CD4-positive, alpha-beta T cell (primary cell): ENCODE measurements around the gene SOX8. TPM values are rescaled to one million over a fixed set of nuclear protein-coding genes. Genes with fewer than 3 reads are reported as not detected.
"Not testable (repeated sequence)": the region's sequence is repeated elsewhere in the genome, so short reads cannot be mapped to it uniquely, and the experiment has no call there.

Experiments
- ATAC-seq: fragments of 200-7000 bp; cut with Tn5 transposase; one replicate; pipeline ENCODE4 v1.10.0; 2022; ENCODE audit warnings: mild to moderate bottlenecking; ENCODE audit not compliant: poor library complexity
- CTCF ChIA-PET: fragments of 350-600 bp; sonication (Branson Sonifier 250); formaldehyde crosslinking; loops from one replicate; lab custom pipeline; 2021; ENCODE audit warnings: antibody characterized with exemption, inconsistent platforms; lab: Charles Lee
- POLR2A ChIA-PET: fragments of 350-600 bp; sonication (Branson Sonifier 250); formaldehyde crosslinking; loops from one replicate; lab custom pipeline; 2021; ENCODE audit warnings: antibody characterized with exemption, inconsistent platforms; lab: Charles Lee
- DNase-seq, 14 experiments: peaks; one replicate each; pipeline ENCODE4 v3.0.0-alpha.2; 2013 to 2020; ENCODE audit warnings: mixed read lengths in 2 of 14
- H3K27ac ChIP-seq, 2 donors: one replicate each; pipeline versions ENCODE4 v1.5.1 to v1.7.0; 2013; ENCODE audit warnings: low read length in 2 of 2, low read depth in 1 of 2, mild to moderate bottlenecking in 1 of 2
- H3K27me3 ChIP-seq, 2 experiments: 1 replicate in 1 of 2; 2 replicates in 1 of 2; pipeline versions ENCODE4 v1.6.1 to v1.7.0; 2013; ENCODE audit warnings: low read length in 2 of 2, control low read depth in 1 of 2, mild to moderate bottlenecking in 1 of 2, moderate library complexity in 1 of 2; ENCODE audit not compliant: insufficient read depth in 2 of 2, control insufficient read depth in 1 of 2
- H3K36me3 ChIP-seq: one replicate; pipeline ENCODE4 v1.6.1; 2013; ENCODE audit warnings: low read length, control low read depth; ENCODE audit not compliant: insufficient read depth
- H3K4me1 ChIP-seq: one replicate; pipeline ENCODE4 v1.6.1; 2013; ENCODE audit warnings: low read length, control low read depth; ENCODE audit not compliant: insufficient read depth
- H3K4me3 ChIP-seq: one replicate; pipeline ENCODE4 v1.5.1; 2013; ENCODE audit warnings: mild to moderate bottlenecking, low read length, moderate library complexity
- H3K9me3 ChIP-seq, 2 experiments: 1 replicate in 1 of 2; 2 replicates in 1 of 2; pipeline versions ENCODE4 v1.6.1 to v1.7.0; 2013; ENCODE audit warnings: low read length in 2 of 2, mild to moderate bottlenecking in 2 of 2, control low read depth in 1 of 2, moderate library complexity in 1 of 2; ENCODE audit not compliant: control insufficient read depth in 1 of 2, insufficient read depth in 1 of 2
- H3K27ac Mint-ChIP-seq: one replicate; pipeline ENCODE4 v1.8.0; 2020; ENCODE audit warnings: mixed read lengths
- H3K27me3 Mint-ChIP-seq: one replicate; pipeline ENCODE4 v1.8.0; 2021; ENCODE audit warnings: mixed read lengths
- H3K36me3 Mint-ChIP-seq: one replicate; pipeline ENCODE4 v1.8.0; 2021; ENCODE audit warnings: low read depth, mixed read lengths
- H3K4me1 Mint-ChIP-seq: one replicate; pipeline ENCODE4 v1.8.0; 2021; ENCODE audit warnings: low read depth, mixed read lengths
- H3K4me3 Mint-ChIP-seq: one replicate; pipeline ENCODE4 v1.8.0; 2020; ENCODE audit warnings: mild to moderate bottlenecking, mixed read lengths
- H3K9me3 Mint-ChIP-seq: one replicate; pipeline ENCODE4 v1.8.0; 2020; ENCODE audit warnings: mixed read lengths
- intact Hi-C, 2 experiments: fragments of 100-400 bp; cut with DNase I in 1 of 2; cut with micrococcal nuclease in 1 of 2; formaldehyde crosslinking; loops; one replicate each; pipeline versions ENCODE4 v1.15.1 to v1.9.0; 2023 to 2025; cut with DNase I, micrococcal nuclease
- total RNA-seq, 174 experiments: library from RNA in 2 of 174; stranded (reverse) in 2 of 174; gene quantifications; one replicate each; pipeline ENCODE4 v1.2.3 and lab custom pipeline; 2021 to 2026
- TF ChIP-seq, protein P1 (sequence below): fragments of 200-600 bp; IDR thresholded peaks from one replicate; pipeline ENCODE4 v1.8.0; 2022; ENCODE audit warnings: antibody characterized with exemption, mild to moderate bottlenecking

Gene SOX8
- total RNA-seq, 2 experiments from 2014 or later = 1.4 to 2.3 TPM

DNA sequence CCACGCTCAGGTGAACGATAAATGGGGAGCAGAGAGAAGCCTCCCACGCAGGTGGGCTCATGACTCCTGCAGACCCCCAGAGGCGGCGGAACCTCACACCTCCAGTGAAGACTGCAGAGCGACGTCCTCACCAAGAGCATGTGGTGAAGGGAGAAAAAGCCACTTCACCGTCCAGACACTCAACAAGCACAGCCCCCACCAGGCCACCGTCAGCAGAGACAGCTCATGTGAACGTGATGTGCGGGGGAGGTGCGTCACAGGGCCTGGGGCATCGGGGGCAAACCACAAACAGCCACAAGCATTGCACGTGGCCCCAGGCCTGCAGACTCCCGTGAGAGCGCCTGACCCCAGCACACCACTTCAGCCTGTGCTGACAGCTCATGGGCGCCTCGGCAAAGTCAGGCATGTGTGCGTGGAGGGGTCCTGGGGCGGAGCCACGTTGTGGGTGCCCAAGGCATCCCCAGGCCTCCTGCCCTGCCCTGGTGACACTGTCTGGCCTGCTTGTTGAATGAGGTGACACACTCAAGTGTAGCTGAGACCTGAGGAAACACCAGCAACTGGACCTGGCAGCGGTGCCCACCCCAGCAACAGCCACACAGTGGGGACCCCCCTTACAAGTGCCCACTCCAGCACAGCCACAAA is 29.8 kb upstream of the SOX8 start:
- H3K9me3 Mint-ChIP-seq = no peaks in the 10 kb centered on the region
- Histone ChIP-seq H3K27ac (no peak overlapping the region), H3K9me3 (no peaks in the 10 kb centered on the region), H3K4me1 (peaks cover 3% of the 10 kb centered on the region), H3K4me3 (no peak overlapping the region), H3K27me3 (no peaks in the 10 kb centered on the region), H3K36me3 (peaks cover 26% of the 10 kb centered on the region)
- H3K27ac Mint-ChIP-seq = no peak overlapping the region
- H3K36me3 Mint-ChIP-seq = peaks cover 13% of the 10 kb centered on the region
- intact Hi-C loops = no loop called here
- POLR2A ChIA-PET = no interaction called here
- CTCF ChIA-PET = no interaction called here
- H3K4me3 Mint-ChIP-seq = no peak overlapping the region
- DNase-seq = no peak
- H3K27me3 Mint-ChIP-seq = no peaks in the 10 kb centered on the region
- peaks cover 10% of the 10 kb centered on the region for H3K4me1 Mint-ChIP-seq
- TF ChIP-seq, protein P1, sequence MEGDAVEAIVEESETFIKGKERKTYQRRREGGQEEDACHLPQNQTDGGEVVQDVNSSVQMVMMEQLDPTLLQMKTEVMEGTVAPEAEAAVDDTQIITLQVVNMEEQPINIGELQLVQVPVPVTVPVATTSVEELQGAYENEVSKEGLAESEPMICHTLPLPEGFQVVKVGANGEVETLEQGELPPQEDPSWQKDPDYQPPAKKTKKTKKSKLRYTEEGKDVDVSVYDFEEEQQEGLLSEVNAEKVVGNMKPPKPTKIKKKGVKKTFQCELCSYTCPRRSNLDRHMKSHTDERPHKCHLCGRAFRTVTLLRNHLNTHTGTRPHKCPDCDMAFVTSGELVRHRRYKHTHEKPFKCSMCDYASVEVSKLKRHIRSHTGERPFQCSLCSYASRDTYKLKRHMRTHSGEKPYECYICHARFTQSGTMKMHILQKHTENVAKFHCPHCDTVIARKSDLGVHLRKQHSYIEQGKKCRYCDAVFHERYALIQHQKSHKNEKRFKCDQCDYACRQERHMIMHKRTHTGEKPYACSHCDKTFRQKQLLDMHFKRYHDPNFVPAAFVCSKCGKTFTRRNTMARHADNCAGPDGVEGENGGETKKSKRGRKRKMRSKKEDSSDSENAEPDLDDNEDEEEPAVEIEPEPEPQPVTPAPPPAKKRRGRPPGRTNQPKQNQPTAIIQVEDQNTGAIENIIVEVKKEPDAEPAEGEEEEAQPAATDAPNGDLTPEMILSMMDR = no peak
- no peak for ATAC-seq

DNA sequence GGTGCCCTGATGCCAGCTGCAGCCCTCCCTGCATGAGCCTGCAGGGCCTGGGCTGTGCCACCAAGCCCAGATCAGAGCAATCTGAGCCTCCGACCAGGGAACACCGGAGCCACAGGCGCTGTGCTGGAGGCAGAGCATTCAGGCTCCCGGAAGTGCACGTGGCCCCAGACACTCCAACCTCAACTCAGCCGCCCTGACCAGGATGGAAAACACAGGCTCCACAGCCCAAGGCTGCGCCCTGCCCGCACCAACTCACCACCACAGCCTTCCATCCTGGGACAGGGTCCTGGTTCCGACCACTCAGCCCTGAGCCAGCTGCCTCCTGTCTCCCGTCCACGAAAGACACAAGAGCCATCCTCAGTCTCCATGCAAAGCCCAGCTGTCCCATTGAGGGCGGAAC is 29.2 kb upstream of the SOX8 start:
- no peak for ATAC-seq
- Mint-ChIP-seq H3K27me3 (no peaks in the 10 kb centered on the region), H3K4me3 (no peak overlapping the region), H3K9me3 (no peaks in the 10 kb centered on the region), H3K27ac (no peak overlapping the region), H3K36me3 (peaks cover 11% of the 10 kb centered on the region), H3K4me1 (peaks cover 13% of the 10 kb centered on the region)
- TF ChIP-seq, protein P1 = no peak
- Histone ChIP-seq H3K36me3 (peaks cover 21% of the 10 kb centered on the region), H3K27me3 (no peaks in the 10 kb centered on the region), H3K9me3 (no peaks in the 10 kb centered on the region), H3K27ac (no peak overlapping the region), H3K4me1 (peaks cover 3% of the 10 kb centered on the region), H3K4me3 (no peak overlapping the region)
- intact Hi-C loops = no loop called here
- ChIA-PET CTCF (no interaction called here), POLR2A (no interaction called here)
- no peak for DNase-seq

DNA sequence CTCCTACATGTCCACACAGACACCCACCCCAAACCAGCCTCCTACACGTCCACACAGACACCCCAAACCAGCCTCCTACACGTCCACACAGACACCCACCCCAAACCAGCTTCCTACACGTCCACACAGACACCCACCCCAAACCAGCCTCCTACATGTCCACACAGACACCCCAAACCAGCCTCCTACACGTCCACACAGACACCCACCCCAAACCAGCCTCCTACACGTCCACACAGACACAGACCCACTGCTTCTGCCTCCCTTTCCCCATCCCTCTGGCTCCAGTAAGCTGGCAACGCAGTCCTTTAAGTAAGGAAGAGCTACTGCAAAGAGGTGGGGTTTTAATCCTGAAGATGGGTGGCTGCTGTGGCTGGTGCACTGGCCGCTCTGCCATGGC is 27.8 kb upstream of the SOX8 start:
- H3K4me1 Mint-ChIP-seq = peaks cover 15% of the 10 kb centered on the region
- H3K9me3 ChIP-seq, H3K27me3 ChIP-seq, H3K4me1 ChIP-seq, ATAC-seq, H3K27ac Mint-ChIP-seq, H3K9me3 Mint-ChIP-seq, H3K27me3 Mint-ChIP-seq, H3K4me3 Mint-ChIP-seq, intact Hi-C loops, H3K27ac ChIP-seq, POLR2A ChIA-PET, H3K4me3 ChIP-seq, CTCF ChIA-PET: not testable (repeated sequence)
- peak in 1 of 14 experiments; percentile 45 for DNase-seq
- H3K36me3 Mint-ChIP-seq = peaks cover 11% of the 10 kb centered on the region
- H3K36me3 ChIP-seq = peaks cover 19% of the 10 kb centered on the region

DNA sequence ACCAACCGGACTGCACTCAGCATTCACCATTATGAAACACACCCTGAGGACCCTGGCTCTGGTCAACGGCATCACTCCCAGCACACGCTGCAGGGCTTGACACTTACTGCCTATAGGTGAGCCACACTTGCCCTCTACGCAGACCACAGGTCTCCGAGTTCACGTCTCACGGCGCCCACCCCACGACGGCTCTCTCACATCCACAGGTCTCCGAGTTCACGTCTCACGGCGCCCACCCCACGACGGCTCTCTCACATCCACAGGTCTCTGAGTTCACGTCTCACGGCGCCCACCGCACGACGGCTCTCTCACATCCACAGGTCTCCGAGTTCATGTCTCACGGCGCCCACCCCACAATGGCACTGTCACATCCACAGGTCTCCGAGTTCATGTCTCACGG is 25.8 kb upstream of the SOX8 start:
- H3K4me3 ChIP-seq, H3K4me3 Mint-ChIP-seq, DNase-seq, H3K9me3 Mint-ChIP-seq, intact Hi-C loops, H3K27ac Mint-ChIP-seq, POLR2A ChIA-PET, CTCF ChIA-PET, H3K27me3 Mint-ChIP-seq, H3K27me3 ChIP-seq, H3K27ac ChIP-seq, H3K9me3 ChIP-seq, ATAC-seq, H3K4me1 ChIP-seq: not testable (repeated sequence)
- H3K36me3 ChIP-seq = peaks cover 19% of the 10 kb centered on the region
- H3K4me1 Mint-ChIP-seq = peaks cover 24% of the 10 kb centered on the region
- peaks cover 11% of the 10 kb centered on the region for H3K36me3 Mint-ChIP-seq
